Measurements from ENCODE around the gene GLS. TPM values are rescaled to one million over a fixed set of nuclear protein-coding genes. Genes with fewer than 3 reads are reported as not detected.

The GLS gene
- total RNA-seq, 2 donors from 2014 or later, result 86.0 to 102 TPM

- peaks cover 5% of the 10 kb centered on the region for H3K4me1 ChIP-seq
- H3K27ac ChIP-seq, result no peak overlapping the region
- H3K27me3 ChIP-seq, result no peaks in the 10 kb centered on the region
- no peaks in the 10 kb centered on the region for H3K9me3 ChIP-seq
- 95 to 97% methylated on average over 5 of the region's 5 CpGs for WGBS, 2 donors
- intact Hi-C loops (cut with DNase I), result no loop called here
- ATAC-seq, result no peak
- TF ChIP-seq CTCF (IDR thresholded peaks at IDR 0.05) (no peak), POLR2A (IDR thresholded peaks at IDR 0.05) (no peak)
- H3K4me3 ChIP-seq, result no peak overlapping the region
- no peak for DNase-seq
- H3K36me3 ChIP-seq (replicated peaks in 1 of 2; ENCODE audit: insufficient read depth in 1 of 2, low read depth in 2 of 2), result peaks cover 0 to 55% of the 10 kb centered on the region in 2 donors
Observed at GRCh38 chr2:190984595-190984994, 104.0 kb downstream of the GLS start.

GRCh38 chr2:190986221-190986953, 105.8 kb downstream of the GLS start:
- DNase-seq, result no peak
- Histone ChIP-seq H3K9me3 (no peaks in the 10 kb centered on the region), H3K27ac (no peak overlapping the region), H3K4me3 (no peak overlapping the region), H3K27me3 (no peaks in the 10 kb centered on the region), H3K4me1 (no peaks in the 10 kb centered on the region), H3K36me3 (replicated peaks in 1 of 2; ENCODE audit: insufficient read depth in 1 of 2, low read depth in 2 of 2) (peaks cover 8 to 62% of the 10 kb centered on the region in 2 donors)
- intact Hi-C loops (cut with DNase I), result no loop called here
- no peak for TF ChIP-seq POLR2A (IDR thresholded peaks at IDR 0.05)
- TF ChIP-seq CTCF (IDR thresholded peaks at IDR 0.05), result no peak
- ATAC-seq, result no peak
- 74 to 88% methylated on average over 13 of the region's 13 CpGs for WGBS, 2 donors

GRCh38 chr2:190987116-190987515, 106.5 kb downstream of the GLS start:
- DNase-seq (no peak), ATAC-seq (no peak)
- no peak overlapping the region for H3K4me3 ChIP-seq
- no peak for TF ChIP-seq CTCF (IDR thresholded peaks at IDR 0.05)
- no peak for TF ChIP-seq POLR2A (IDR thresholded peaks at IDR 0.05)
- H3K36me3 ChIP-seq (replicated peaks in 1 of 2; ENCODE audit: insufficient read depth in 1 of 2, low read depth in 2 of 2), result peaks cover 8 to 64% of the 10 kb centered on the region in 2 donors
- intact Hi-C loops (cut with DNase I), result no loop called here
- 100% methylated on average over 1 of the region's 1 CpG for WGBS, 2 donors
- H3K9me3 ChIP-seq, result no peaks in the 10 kb centered on the region
- H3K27ac ChIP-seq, result no peak overlapping the region
- H3K4me1 ChIP-seq, result no peaks in the 10 kb centered on the region
- H3K27me3 ChIP-seq, result no peaks in the 10 kb centered on the region

- Histone ChIP-seq H3K27ac (no peak overlapping the region), H3K27me3 (no peaks in the 10 kb centered on the region), H3K4me3 (no peak overlapping the region), H3K9me3 (no peaks in the 10 kb centered on the region), H3K4me1 (no peaks in the 10 kb centered on the region), H3K36me3 (replicated peaks in 1 of 2; ENCODE audit: insufficient read depth in 1 of 2, low read depth in 2 of 2) (peaks cover 8 to 62% of the 10 kb centered on the region in 2 donors)
- intact Hi-C loops (cut with DNase I), result no loop called here
- DNase-seq (no peak), ATAC-seq (no peak)
- TF ChIP-seq CTCF (IDR thresholded peaks at IDR 0.05), result no peak
- no peak for TF ChIP-seq POLR2A (IDR thresholded peaks at IDR 0.05)
- WGBS, 2 donors, result 90 to 95% methylated on average over 5 of the region's 5 CpGs
Observed at GRCh38 chr2:190987938-190988337, 107.3 kb downstream of the GLS start.

GRCh38 chr2:190988910-190989309, 108.3 kb downstream of the GLS start:
- no peaks in the 10 kb centered on the region for H3K9me3 ChIP-seq
- no peaks in the 10 kb centered on the region for H3K27me3 ChIP-seq
- no peaks in the 10 kb centered on the region for H3K4me1 ChIP-seq
- 91 to 93% methylated on average over 3 of the region's 3 CpGs for WGBS, 2 donors
- no peak for DNase-seq
- no peak overlapping the region for H3K4me3 ChIP-seq
- TF ChIP-seq CTCF (IDR thresholded peaks at IDR 0.05) (no peak), POLR2A (IDR thresholded peaks at IDR 0.05) (no peak)
- intact Hi-C loops (cut with DNase I), result no loop called here
- H3K27ac ChIP-seq, result no peak overlapping the region
- H3K36me3 ChIP-seq (replicated peaks in 1 of 2; ENCODE audit: insufficient read depth in 1 of 2, low read depth in 2 of 2), result peaks cover 12 to 64% of the 10 kb centered on the region in 2 donors
- ATAC-seq, result no peak

Data from body of pancreas (tissue), 4 donors.